ENCODE measurements around the gene PXDN.
"Not testable (repeated sequence)": the region's sequence is repeated elsewhere in the genome, so short reads cannot be mapped to it uniquely, and the experiment has no call there.

The PXDN gene

GRCh38 chr2:1736997-1737480 is 7.3 kb downstream of the PXDN start:
- no peak for TF ChIP-seq CTCF (conservative IDR thresholded peaks at IDR 0.05; ENCODE audit: low read depth, low read length)
- Histone ChIP-seq H4K20me1 (ENCODE audit: insufficient read depth) (no peaks in the 10 kb centered on the region), H3K4me1 (ENCODE audit: low read depth, poor library complexity, severe bottlenecking) (no peaks in the 10 kb centered on the region), H2AFZ (ENCODE audit: low read depth) (no peak overlapping the region), H3K4me3 (IDR thresholded peaks at IDR 0.05; ENCODE audit: insufficient read depth, low read depth, low read length) (no peak overlapping the region), H3K27me3 (ENCODE audit: insufficient read depth, low read depth) (no peaks in the 10 kb centered on the region), H3K9ac (no peak overlapping the region), H3K4me2 (no peak overlapping the region), H3K79me2 (ENCODE audit: insufficient read depth, low read depth) (no peaks in the 10 kb centered on the region), H3K36me3 (ENCODE audit: insufficient read depth) (no peaks in the 10 kb centered on the region), H3K27ac (no peak overlapping the region)

GRCh38 chr2:1736045-1736444 is 8.3 kb downstream of the PXDN start:
- H3K4me2 ChIP-seq: no peak overlapping the region
- H3K36me3 ChIP-seq (ENCODE audit: insufficient read depth): no peaks in the 10 kb centered on the region
- H3K9ac ChIP-seq: no peak overlapping the region
- H3K27ac ChIP-seq: no peak overlapping the region
- no peaks in the 10 kb centered on the region for H3K4me1 ChIP-seq (ENCODE audit: low read depth, poor library complexity, severe bottlenecking)
- no peaks in the 10 kb centered on the region for H4K20me1 ChIP-seq (ENCODE audit: insufficient read depth)
- H3K27me3 ChIP-seq (ENCODE audit: insufficient read depth, low read depth): no peaks in the 10 kb centered on the region
- no peak overlapping the region for H3K4me3 ChIP-seq (IDR thresholded peaks at IDR 0.05; ENCODE audit: insufficient read depth, low read depth, low read length)
- TF ChIP-seq CTCF (conservative IDR thresholded peaks at IDR 0.05; ENCODE audit: low read depth, low read length): no peak
- no peaks in the 10 kb centered on the region for H3K79me2 ChIP-seq (ENCODE audit: insufficient read depth, low read depth)
- H2AFZ ChIP-seq (ENCODE audit: low read depth): no peak overlapping the region

- H3K79me2 ChIP-seq (ENCODE audit: insufficient read depth, low read depth); H4K20me1 ChIP-seq (ENCODE audit: insufficient read depth); H3K4me1 ChIP-seq (ENCODE audit: low read depth, poor library complexity, severe bottlenecking); H3K4me2 ChIP-seq; H2AFZ ChIP-seq (ENCODE audit: low read depth); H3K27me3 ChIP-seq (ENCODE audit: insufficient read depth, low read depth); H3K4me3 ChIP-seq (IDR thresholded peaks at IDR 0.05; ENCODE audit: insufficient read depth, low read depth, low read length); H3K27ac ChIP-seq; H3K9ac ChIP-seq; H3K36me3 ChIP-seq (ENCODE audit: insufficient read depth): not testable (repeated sequence)
These were observed 11.0 kb downstream of the PXDN start for GRCh38 chr2:1733298-1733697.

- H3K27me3 ChIP-seq (ENCODE audit: insufficient read depth, low read depth): no peaks in the 10 kb centered on the region
- H3K4me1 ChIP-seq (ENCODE audit: low read depth, poor library complexity, severe bottlenecking): no peaks in the 10 kb centered on the region
- H3K4me2 ChIP-seq: no peak overlapping the region
- no peak overlapping the region for H3K9ac ChIP-seq
- TF ChIP-seq CTCF (conservative IDR thresholded peaks at IDR 0.05; ENCODE audit: low read depth, low read length): no peak
- no peaks in the 10 kb centered on the region for H3K79me2 ChIP-seq (ENCODE audit: insufficient read depth, low read depth)
- no peak overlapping the region for H2AFZ ChIP-seq (ENCODE audit: low read depth)
- no peaks in the 10 kb centered on the region for H4K20me1 ChIP-seq (ENCODE audit: insufficient read depth)
- no peak overlapping the region for H3K4me3 ChIP-seq (IDR thresholded peaks at IDR 0.05; ENCODE audit: insufficient read depth, low read depth, low read length)
- no peak overlapping the region for H3K27ac ChIP-seq
- H3K36me3 ChIP-seq (ENCODE audit: insufficient read depth): no peaks in the 10 kb centered on the region
These were observed 12.1 kb downstream of the PXDN start for GRCh38 chr2:1731963-1732768.

- no peaks in the 10 kb centered on the region for H3K4me1 ChIP-seq (ENCODE audit: low read depth, poor library complexity, severe bottlenecking)
- no peak overlapping the region for H3K4me2 ChIP-seq
- H3K9ac ChIP-seq: no peak overlapping the region
These were observed 12.8 kb downstream of the PXDN start for GRCh38 chr2:1731447-1731962.

More at GRCh38 chr2:1731447-1731962, 12.8 kb downstream of the PXDN start:
- no peak for TF ChIP-seq CTCF (conservative IDR thresholded peaks at IDR 0.05; ENCODE audit: low read depth, low read length)
- H3K27me3 ChIP-seq (ENCODE audit: insufficient read depth, low read depth): no peaks in the 10 kb centered on the region
- no peak overlapping the region for H3K4me3 ChIP-seq (IDR thresholded peaks at IDR 0.05; ENCODE audit: insufficient read depth, low read depth, low read length)
- no peaks in the 10 kb centered on the region for H4K20me1 ChIP-seq (ENCODE audit: insufficient read depth)
- no peaks in the 10 kb centered on the region for H3K79me2 ChIP-seq (ENCODE audit: insufficient read depth, low read depth)
- H2AFZ ChIP-seq (ENCODE audit: low read depth): no peak overlapping the region
- no peaks in the 10 kb centered on the region for H3K36me3 ChIP-seq (ENCODE audit: insufficient read depth)
- H3K27ac ChIP-seq: no peak overlapping the region
